ENCODE data around the gene PPP2R5C.
"Not testable (repeated sequence)": the region's sequence is repeated elsewhere in the genome, so short reads cannot be mapped to it uniquely, and the experiment has no call there.

PPP2R5C gene

DNA sequence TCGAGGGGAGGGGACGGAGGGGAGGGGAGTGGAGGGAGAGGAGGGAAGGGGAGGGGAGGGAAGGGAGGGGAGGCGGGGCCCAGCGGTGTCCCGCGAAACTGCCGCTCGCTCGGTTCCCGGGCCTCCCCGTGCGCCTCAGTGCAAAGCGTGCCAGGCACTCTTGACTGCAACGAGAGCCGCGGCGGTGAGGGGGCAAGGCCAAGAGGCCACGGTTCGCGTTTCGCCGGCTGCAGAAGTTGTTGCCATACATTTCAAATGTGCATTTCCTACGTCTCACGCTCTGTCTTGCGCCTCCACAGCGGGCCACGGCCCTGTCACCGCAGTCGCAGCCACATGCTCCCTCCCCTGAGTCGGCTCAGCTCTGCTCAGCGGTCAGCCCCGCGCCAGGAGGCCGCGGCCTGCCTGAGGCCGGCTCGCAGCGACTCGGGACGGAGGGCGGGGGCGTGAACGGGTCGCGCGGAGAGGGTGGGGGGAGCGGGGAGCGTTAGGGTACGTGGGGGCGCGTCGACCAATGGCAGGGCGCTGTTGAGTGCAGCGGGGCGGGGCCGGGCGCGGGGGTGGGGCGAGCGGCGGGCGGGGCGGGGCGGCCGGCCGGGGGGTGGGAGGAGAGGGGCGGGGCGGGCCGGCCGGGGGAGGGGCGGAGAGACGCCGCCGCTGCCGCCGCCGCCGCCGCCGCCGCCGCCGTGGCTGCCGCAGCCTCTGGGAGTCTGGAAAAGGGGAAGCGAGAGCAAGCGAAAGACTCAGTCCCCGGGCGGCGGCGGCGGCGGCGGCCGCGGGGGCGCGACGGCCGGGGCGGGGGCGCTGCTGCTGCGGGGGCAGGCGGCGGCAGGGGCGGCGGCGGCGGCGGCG, at the start of gene PPP2R5C:
Gene PPP2R5C (plus strand): TSS at position 678 of the 849 bp plus-strand sequence. CDS start 185 bp downstream, outside the sequence.
- peak; percentile 77 for DNase-seq (ENCODE audit: low read depth)

DNA sequence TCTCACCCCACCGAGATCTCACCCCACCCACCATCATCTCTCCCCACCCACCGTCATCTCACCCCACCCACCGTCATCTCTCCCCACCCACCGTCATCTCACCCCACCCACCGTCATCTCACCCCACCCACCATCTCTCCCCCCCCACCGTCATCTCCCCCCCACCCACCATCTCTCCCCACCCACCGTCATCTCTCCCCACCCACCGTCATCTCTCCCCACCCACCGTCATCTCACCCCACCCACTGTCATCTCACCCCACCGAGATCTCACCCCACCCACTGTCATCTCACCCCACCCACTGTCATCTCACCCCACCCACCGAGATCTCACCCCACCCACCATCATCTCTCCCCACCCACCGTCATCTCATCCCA, 49.7 kb upstream of the PPP2R5C start:
- not testable (repeated sequence) for DNase-seq (ENCODE audit: low read depth)

DNA sequence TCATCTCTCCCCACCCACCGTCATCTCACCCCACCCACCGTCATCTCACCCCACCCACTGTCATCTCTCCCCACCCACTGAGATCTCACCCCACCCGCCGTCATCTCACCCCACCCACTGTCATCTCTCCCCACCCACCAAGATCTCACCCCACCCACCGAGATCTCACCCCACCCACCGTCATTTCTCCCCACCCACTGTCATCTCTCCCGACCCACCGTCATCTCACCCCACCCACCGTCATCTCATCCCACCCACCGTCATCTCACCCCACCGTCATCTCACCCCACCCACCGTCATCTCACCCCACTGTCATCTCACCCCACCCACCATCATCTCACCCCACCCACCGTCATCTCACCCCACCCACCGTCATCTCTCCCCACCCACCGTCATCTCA, 49.2 kb upstream of the PPP2R5C start:
- DNase-seq (ENCODE audit: low read depth), result not testable (repeated sequence)

DNA sequence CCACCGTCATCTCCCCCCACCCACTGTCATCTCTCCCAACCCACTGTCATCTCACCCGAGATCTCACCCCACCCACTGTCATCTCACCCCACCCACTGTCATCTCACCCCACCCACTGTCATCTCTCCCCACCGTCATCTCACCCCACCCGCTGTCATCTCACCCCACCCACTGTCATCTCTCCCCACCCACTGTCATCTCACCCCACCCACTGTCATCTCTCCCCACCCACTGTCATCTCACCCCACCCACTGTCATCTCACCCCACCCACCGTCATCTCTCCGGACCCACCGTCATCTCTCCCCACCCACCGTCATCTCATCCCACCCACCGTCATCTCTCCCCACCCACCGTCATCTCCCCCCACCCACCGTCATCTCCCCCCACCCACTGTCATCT, 48.4 kb upstream of the PPP2R5C start:
- not testable (repeated sequence) for DNase-seq (ENCODE audit: low read depth)

DNA sequence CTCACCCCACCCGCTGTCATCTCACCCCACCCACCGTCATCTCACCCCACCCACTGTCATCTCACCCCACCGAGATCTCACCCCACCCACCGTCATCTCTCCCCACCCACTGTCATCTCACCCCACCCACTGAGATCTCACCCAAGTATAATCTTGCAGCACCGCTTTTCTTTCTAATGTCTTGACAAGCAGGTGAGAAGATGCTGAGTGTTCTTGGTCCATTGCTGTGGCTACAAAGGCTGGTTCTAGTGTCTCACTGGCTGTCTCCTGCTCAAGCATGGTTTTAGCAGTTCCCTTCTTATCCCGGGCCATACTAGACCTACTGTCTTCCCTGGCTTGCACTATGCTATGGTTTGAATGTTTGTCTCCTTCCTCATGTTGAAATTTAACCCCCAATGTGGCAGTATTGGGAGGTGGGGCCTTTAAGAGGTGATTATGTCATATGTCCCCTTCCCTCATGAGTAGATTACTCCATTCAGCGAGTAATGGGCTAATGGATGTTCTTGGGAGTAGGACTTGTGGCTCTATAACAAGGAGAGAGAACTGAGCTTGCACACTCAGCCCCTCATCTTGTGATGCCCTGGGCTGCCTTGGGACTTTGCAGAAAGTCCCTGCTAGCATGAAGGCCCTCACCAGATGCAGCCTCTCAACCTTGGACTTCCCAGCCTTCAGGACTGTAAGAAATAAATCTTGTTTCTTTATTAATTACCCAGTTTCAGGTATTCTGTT, 47.7 kb upstream of the PPP2R5C start:
- DNase-seq (ENCODE audit: low read depth), result no peak

DNA sequence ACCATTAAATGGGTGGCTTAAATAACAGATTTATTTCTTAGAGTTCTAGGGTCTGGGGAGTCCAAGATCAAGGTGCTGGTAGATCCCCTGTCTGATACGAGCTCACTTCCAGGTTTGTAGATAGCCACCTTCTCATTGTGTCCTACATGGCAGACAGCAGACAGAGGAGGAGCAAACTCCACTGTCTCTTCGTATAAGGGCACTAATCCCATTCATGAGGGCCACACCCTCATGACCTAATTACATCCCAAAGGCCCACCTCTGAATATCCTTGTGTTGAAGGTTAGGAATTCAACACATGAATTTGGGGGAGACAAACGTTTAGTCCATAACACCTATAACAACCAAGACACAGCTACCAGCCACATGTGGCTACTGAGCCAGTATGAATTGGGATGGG, 47.1 kb upstream of the PPP2R5C start:
- no peak for DNase-seq (ENCODE audit: low read depth)

DNA sequence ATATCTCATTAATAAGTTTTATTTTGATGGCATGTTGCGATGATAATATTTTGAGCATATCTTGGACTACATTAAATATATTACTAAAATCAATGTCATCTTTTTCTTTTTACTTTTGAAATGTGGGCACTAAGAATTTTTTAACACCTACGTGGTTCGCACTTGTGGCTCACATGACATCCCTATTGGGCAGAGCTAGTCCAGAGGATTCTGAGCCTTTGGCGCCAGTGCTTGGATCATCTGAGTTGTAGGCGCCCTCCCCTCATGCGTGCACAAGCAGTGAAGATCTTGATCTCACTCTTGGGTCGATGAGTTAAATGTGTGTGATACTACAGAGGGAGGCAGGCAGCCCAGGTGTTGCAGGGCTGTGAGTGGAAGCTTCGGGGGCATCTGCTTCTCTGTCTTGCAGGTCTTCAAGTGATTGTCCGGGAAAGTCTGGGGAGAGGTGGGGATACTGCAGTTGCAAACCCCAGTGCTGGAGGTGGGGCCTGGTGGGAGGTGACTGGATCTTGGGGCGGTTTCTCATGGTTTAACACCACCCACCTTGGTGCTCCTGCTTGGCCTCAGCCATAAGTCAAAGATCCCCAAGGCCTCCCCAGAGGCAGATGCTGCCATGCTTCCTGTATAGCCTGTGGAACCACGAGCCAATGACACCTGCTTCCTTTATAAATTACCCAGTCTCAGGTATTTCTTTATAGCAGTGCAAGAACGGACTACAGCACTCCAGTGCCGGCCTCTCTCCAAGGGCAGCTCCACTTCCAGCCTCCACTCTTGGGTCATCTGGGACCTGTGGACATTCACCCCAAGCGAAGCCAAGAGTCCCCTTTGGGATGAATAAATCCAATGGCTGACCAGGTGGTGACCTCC, 46.1 kb upstream of the PPP2R5C start:
- DNase-seq (ENCODE audit: low read depth), result no peak

DNA sequence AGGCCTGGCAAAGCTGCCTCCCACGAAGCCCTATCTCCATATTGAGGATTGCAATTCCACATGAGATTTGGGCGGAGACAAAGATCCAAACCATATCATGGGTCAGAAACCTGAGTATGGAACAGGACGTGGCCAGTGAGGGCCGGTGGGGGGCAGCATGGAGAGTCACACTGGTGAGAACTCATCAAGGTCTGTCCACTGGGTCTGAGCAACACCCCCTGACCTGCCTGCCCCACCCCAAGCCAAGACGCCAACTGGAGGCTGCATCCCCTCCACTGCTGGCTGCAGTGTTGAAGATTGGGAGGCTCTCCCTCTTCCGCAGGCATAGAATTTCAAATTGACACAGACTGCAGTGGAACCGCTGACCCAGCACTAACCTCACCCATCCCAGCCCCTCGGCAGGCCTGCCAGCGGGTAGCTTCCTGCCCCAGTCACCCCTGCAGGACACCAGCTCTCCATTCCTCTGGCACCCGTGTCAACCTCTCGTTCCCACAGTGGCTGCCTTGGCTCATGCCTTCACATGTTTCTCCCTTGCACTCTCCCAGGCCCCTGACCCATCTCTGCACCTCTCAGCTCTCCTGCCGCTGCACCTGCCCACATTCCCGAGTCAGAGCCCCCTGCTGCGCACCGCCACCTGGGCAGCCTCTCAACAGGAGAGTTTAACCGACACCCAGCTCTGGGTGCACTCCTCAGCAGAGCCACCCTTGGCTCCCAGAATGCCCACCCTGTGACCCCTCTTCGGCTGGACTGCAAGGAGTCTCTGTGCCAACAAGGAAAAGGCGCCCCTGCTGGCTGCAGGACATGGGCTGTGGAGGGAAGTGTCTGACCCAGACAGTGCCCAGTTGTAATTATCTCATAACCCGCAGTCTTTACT, 45.2 kb upstream of the PPP2R5C start:
- no peak for DNase-seq (ENCODE audit: low read depth)

DNA sequence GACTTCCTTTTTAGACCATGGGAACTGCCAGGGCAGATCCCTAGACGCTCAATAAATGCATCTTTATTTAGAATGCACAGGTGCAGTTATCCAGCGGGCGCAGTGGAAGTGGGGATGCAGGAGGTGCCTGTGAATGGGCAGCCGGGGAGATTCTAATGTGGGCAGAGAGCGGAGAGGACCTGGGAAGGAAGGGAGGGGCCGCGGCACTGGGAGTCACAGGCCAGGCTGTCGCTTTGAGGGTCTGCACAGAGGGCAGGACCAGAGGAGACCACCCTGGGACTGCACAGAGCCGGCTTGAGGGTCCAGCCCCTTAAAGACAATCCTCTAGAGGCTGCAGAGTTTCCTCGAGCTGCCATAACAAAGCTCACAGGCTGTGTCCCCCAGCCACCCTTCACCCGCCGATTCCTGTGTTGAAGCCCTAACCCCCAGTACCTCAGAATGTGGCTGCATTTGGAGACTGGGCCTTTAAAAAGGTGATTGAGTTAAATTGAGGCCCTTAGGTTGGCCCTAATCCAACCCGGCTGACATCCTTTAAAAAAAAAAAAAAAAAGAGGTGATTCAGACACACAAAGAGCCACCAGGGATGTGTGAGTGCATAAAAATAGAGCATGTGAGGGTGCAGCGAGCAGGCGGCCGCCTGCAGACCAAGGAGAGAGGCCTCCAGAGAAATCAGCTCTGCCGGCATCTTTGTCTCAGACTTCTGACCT, 44.4 kb upstream of the PPP2R5C start:
- DNase-seq (ENCODE audit: low read depth), result no peak

DNA sequence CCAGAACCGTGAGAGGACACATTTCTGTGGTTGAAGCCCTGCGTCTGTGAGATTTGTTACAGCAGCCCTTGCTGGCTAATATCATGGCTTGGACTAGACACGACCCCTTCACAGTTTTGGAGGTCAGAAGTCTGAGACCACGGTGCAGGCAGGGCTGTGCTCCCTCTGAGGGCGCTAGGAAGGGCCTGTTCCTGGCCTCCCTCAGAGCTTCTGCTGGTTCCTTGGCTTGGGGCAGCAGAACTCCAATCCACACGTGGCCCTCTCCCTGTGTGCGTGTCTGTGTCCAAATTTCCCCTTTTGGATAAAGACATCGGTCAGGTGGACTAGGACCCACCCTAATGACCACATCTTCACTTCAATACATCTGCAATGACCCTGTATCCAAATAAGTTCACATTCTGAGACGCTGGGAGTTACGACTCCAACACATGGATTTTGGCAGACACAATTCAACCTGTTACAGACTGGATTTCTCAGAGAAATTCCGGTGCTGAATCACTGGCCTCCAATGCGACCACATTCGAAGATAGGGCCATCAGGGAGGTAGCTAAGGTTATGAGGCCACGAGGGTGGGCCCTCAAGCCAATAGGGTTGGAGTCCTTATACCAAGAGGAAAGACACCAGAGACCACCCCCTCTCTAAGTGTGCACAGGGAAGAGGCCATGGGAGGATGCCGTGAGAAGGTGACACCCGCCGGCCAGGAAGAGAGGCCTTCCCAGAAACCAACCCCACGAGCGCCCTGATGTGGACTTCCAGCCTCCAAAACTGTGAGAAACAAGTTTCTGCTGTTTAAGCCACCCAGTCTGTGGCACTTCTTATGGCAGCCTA, 43.6 kb upstream of the PPP2R5C start:
- no peak for DNase-seq (ENCODE audit: low read depth)

DNA sequence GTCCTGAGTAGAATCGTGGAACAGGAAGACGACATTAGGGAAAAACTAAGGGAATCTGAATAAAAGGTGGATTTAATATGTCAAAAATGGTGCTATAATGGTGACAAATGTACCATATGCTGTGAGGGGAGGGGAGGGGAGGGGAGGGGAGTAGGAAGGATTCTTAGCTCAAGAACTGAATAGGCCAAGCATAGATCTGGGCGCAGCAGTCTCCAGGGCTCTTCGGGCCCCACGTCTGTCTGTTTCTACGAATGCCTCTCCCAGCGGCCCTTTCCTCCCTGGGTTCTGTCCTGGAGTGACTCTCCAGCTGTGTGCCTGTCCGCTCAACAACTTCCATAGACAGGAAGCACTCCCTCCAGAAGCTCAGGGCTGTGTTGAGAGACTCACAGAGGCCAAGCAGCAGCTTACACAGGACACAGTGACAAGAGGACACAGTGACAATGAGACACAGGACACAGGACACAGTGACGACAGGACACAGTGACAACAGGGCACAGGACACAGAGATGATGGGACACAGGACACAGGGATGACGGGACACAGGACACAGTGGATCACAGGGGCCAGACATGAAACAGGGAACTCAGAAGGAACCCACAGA, 42.4 kb upstream of the PPP2R5C start:
- DNase-seq (ENCODE audit: low read depth), result no peak

DNA sequence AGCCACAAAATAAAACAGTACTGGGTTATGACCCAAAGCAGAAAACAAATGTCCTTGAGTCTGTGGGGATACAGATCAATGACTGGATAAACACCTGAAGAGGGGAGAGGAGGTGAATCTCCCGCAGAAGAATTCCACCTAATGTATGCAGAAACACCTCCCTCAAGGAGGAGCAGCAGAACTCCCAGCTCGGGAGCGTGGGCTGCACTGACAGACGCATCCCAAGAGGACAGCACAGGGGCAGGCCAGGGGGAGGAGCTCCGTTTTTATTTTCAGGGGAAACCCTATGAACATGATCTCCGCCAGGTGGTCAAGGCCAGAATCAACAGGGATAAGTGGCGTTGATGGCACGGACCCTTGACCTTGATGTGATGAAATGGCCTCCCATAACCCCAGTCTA, 41.8 kb upstream of the PPP2R5C start:
- DNase-seq (ENCODE audit: low read depth), result no peak

DNA sequence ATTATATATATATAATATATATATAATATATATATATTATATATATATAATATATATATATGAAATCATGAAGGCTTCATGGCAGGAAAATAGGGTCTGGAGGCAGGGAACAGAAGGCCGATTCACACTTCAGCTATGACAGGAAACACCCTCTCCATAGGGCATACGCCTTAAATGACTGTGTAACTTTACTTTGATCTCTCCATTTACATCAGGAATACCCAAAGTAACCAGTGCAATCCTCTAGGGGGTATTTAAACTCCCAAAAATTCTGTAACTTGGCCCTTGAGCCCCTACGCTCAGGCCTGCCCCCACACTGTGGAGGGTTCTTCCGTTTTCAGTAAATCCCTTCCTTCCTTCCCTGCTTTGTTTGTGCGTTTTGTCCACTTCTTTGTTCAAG, 40.4 kb upstream of the PPP2R5C start:
- no peak for DNase-seq (ENCODE audit: low read depth)

DNA sequence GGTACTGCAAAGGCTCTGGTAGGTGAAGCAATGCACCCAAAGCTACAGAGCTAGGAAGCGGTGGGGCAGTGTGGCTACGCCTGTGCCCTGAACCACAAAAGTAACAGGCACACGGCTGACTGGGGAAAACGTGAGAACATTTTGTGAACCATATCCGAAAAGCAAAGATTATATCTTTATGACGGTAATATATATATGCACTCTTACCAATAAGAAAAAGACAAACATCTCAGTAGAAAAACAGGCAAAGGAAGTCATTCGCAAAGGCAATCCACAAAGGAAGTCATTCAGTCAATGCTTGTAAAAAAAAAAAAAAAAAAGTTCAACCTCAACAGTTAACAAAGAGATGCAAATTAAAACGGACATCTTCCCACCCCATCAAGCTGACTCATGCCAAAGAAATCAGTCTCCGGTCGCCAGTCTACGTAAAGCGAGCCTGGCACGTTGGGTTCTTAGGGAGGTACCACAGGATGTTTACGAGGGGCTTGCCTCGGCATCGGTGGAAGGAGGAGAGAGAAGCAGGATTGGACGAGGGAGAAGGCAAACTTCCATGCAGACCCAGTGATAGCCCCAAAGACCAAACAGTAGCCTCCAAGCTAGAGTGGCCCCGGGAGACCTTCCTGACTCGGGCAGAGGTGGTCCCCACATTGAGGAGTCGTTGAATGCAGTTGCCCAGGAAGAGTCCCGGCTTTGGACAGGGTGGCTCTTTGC, 39.4 kb upstream of the PPP2R5C start:
- DNase-seq (ENCODE audit: low read depth), result peak; percentile 62

DNA sequence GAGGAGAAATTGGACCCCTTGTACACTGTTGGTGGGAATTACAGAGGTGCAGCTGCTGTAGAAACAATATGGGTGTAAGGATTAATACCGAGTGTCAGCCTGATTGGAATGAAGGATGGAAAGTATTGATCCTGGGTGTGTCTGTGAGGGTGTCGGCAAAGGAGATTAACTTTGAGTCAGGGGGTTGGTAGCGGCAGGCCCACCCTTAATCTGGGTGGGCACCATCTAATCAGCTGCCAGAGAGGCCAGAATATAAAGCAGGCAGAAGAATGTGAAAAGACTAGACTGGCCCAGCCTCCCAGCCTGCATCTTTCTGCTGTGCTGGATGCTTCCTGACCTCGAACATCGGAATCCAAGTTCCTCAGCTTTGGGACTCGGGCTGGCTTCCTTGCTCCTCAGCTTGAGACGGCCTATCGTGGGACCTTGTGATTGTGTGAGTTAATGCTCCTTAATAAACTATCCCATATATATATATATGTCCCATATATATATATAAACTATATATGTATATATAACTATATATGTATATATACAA, 38.4 kb upstream of the PPP2R5C start:
- DNase-seq (ENCODE audit: low read depth), result no peak

DNA sequence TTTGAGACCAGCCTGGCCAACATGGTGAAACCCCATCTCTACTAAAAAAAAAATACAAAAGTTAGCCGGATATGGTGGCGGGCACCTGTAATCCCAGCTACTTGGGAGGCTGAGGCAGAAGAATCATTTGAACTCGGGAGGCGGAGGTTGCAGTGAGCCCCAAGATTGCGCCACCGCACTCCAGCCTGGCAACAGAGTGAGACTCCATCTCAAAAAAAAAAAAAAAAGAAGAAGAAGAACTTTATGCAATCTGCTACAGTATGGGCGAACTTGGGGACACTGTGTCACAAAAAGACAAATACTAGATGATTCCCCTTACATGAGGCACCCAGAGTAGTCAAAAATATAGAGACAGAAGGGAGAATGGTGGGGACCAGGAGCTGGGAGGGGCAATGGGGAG, 35.9 kb upstream of the PPP2R5C start:
- DNase-seq (ENCODE audit: low read depth), result not testable (repeated sequence)

DNA sequence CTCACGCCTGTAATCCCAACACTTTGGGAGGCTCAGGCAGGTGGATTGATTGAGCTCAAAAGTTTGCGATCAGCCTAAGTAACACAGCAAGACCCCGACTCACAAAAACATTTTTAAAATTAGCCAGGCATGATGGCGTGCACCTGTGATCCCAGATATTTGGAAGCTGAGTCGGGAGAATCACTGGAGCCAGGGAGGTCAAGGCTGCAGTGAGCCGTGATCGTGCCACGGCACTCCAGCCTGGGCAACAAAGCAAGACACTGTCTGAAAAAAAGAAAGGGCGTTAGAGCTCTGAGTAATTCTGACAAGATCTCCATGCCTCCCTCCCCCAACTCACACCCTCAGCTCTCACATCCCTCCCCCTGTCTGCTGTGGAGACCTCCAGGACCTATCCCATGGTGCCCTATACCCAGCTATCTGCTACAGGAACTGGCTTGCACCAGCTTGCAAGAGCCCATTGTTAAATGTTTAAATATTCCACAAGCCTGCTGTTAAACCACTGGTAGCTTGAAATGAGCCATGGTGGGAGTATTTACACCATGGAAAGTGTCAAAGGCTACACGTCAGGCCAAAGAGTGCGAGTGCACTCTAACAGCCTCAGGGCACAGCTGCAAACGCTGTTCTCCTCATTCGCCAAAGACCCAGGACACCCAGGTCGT, 35.1 kb upstream of the PPP2R5C start:
- no peak for DNase-seq (ENCODE audit: low read depth)

DNA sequence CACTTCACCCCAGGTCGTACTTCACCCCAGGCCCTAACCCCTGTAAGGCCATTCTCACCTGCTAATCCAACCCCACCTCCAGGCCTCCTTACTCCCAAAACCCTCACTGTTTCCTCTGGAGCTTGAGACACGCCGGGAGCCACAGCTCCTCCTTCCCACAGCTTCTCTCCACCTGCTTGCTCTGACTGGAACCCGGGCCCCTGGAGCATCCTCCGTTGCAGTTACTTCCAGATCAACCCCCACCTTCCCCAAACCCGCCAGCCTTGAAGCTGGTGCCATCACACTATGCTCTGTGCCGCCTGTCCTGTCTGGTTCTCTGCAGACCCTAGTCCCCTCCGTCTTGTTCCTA, 34.6 kb upstream of the PPP2R5C start:
- no peak for DNase-seq (ENCODE audit: low read depth)
